Esophagus muscularis mucosa (tissue), 4 donors: ENCODE measurements around the gene NOD1.

Experiments
- CTCF ChIP-seq, 3 experiments: fragments of 200-600 bp in 2 of 3; fragments of 450-650 bp in 1 of 3; sonication (generic) in 2 of 3; IDR thresholded peaks; one replicate each; pipeline ENCODE4 v1.5.1; 2017 to 2019; ENCODE audit warnings: antibody characterized with exemption in 3 of 3, mild to moderate bottlenecking in 2 of 3, moderate library complexity in 1 of 3
- EP300 ChIP-seq: sonication (generic); formaldehyde crosslinking; IDR thresholded peaks from one replicate; pipeline ENCODE4 v1.6.1; 2017; ENCODE audit warnings: antibody characterized with exemption
- POLR2A ChIP-seq: fragments of 450-650 bp; IDR thresholded peaks from one replicate; pipeline ENCODE4 v1.6.1; 2017; ENCODE audit warnings: antibody characterized with exemption, moderate library complexity, mild to moderate bottlenecking, low read depth
- POLR2AphosphoS5 ChIP-seq, 2 donors: sonication (generic); formaldehyde crosslinking; IDR thresholded peaks; one replicate each; pipeline ENCODE4 v1.6.1; 2017; ENCODE audit warnings: antibody characterized with exemption in 2 of 2

- no peak for TF ChIP-seq POLR2AphosphoS5 (IDR thresholded peaks at IDR 0.05)
- TF ChIP-seq POLR2A: no peak
- no peak for TF ChIP-seq CTCF (IDR thresholded peaks at IDR 0.05)
- no peak for TF ChIP-seq EP300
These were observed 26.9 kb downstream of the NOD1 start for GRCh38 chr7:30451539-30452279.
